IMR-90 (cell line): ENCODE measurements around the gene OLFML1.

Source experiments
- BHLHE40 ChIP-seq: fragments of 150-350 bp; IDR thresholded peaks from 2 replicates; pipeline ENCODE4 v1.6.1; 2016; ENCODE audit warnings: mild to moderate bottlenecking, low read depth, low read length
- CEBPB ChIP-seq: IDR thresholded peaks from 2 replicates; pipeline ENCODE4 v1.6.1; 2012; ENCODE audit warnings: low read depth, low read length, improper control_type of control experiment
- CHD1 ChIP-seq: IDR thresholded peaks from 2 replicates; pipeline ENCODE4 v1.6.1; 2012; ENCODE audit warnings: low read depth, low read length, improper control_type of control experiment
- FOS ChIP-seq: fragments of 150-350 bp; IDR thresholded peaks from 2 replicates; pipeline ENCODE4 v1.6.1; 2016; ENCODE audit warnings: low read depth, low read length
- MAFK ChIP-seq: IDR thresholded peaks from 2 replicates; pipeline ENCODE4 v1.6.1; 2012; ENCODE audit warnings: low read depth, low read length, improper control_type of control experiment
- MAZ ChIP-seq: IDR thresholded peaks from 2 replicates; pipeline ENCODE4 v1.6.1; 2012; ENCODE audit warnings: low read depth, mild to moderate bottlenecking, low read length, improper control_type of control experiment, moderate library complexity, borderline replicate concordance
- MXI1 ChIP-seq: IDR thresholded peaks from 2 replicates; pipeline ENCODE4 v1.6.1; 2012; ENCODE audit warnings: low read depth, mild to moderate bottlenecking, low read length, moderate library complexity, borderline replicate concordance
- POLR2A ChIP-seq: IDR thresholded peaks from 2 replicates; pipeline ENCODE4 v1.6.1; 2012; ENCODE audit warnings: mild to moderate bottlenecking, low read depth, low read length
- RAD21 ChIP-seq: IDR thresholded peaks from 2 replicates; pipeline ENCODE4 v1.6.1; 2012; ENCODE audit warnings: low read length, improper control_type of control experiment
- RCOR1 ChIP-seq: IDR thresholded peaks from 2 replicates; pipeline ENCODE4 v1.6.1; 2012; ENCODE audit warnings: mild to moderate bottlenecking, low read length, improper control_type of control experiment; ENCODE audit not compliant: insufficient replicate concordance
- RFX5 ChIP-seq: IDR thresholded peaks from 2 replicates; pipeline ENCODE4 v1.8.0; 2012; ENCODE audit warnings: low read depth, mild to moderate bottlenecking, low read length, moderate library complexity
- SMC3 ChIP-seq: fragments of 150-350 bp; IDR thresholded peaks from 2 replicates; pipeline ENCODE4 v1.6.1; 2016; ENCODE audit warnings: low read depth, mild to moderate bottlenecking, antibody characterized with exemption, low read length, moderate library complexity
- TF ChIP-seq, protein P1 (sequence below): conservative IDR thresholded peaks from 2 replicates; pipeline ENCODE4 v1.5.1; 2012; ENCODE audit warnings: mild to moderate bottlenecking, low read depth, low read length, improper control_type of control experiment
- TF ChIP-seq, protein P2 (sequence below): fragments of 150-350 bp; IDR thresholded peaks from 2 replicates; pipeline ENCODE4 v1.6.1; 2017; ENCODE audit warnings: mild to moderate bottlenecking, antibody characterized with exemption, low read length, low read depth

DNA sequence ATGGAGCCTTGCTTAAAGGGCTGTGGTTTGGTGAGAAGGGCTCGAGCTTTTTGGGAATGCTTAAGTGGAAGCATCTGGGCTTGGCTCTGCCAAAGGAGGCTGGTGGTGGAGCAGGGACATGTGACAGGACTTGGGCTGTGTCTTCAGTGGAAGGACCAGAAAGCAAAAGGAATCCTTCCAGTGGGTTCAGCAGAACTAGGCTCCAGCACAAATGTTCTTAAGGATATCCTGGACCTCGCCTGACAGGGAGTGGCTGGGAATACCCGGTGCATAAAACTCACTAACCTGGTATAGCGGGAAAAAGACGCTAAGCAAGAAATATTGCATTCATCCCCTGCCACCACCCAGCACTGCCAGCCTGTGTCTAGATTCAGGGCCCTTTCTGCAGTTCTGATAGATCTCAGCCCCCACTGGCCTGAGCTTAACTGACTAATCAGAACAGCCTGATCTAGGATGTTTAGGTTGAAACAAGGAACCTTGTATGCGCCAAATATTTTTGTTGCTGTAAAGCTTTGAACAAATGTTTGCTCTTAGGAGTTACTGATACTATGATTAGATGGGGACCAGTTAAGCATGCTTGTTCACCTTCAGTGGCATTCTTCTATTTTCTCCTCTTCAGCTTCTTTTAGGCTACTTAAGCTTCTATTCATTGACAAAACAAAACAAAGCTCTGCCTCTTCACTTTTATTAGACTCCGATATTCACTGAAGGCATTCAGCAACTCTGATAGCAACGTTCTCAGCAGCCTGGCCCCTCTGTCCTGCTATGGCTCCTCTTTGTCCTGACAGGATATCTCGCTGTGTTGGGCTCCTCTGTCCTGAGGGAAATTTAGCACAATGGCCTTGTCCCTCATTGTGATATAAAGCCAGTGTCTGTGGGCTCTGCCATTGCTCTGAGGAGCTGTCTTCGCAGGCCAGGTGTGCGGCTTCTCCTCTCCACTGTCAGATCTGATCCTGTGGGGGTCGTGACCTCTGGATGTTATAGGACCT lies 53.5 kb downstream of the OLFML1 start:
- TF ChIP-seq, protein P1, sequence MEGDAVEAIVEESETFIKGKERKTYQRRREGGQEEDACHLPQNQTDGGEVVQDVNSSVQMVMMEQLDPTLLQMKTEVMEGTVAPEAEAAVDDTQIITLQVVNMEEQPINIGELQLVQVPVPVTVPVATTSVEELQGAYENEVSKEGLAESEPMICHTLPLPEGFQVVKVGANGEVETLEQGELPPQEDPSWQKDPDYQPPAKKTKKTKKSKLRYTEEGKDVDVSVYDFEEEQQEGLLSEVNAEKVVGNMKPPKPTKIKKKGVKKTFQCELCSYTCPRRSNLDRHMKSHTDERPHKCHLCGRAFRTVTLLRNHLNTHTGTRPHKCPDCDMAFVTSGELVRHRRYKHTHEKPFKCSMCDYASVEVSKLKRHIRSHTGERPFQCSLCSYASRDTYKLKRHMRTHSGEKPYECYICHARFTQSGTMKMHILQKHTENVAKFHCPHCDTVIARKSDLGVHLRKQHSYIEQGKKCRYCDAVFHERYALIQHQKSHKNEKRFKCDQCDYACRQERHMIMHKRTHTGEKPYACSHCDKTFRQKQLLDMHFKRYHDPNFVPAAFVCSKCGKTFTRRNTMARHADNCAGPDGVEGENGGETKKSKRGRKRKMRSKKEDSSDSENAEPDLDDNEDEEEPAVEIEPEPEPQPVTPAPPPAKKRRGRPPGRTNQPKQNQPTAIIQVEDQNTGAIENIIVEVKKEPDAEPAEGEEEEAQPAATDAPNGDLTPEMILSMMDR = no peak
- TF ChIP-seq BHLHE40 (no peak), RFX5 (no peak), POLR2A (no peak), MAFK (no peak), CHD1 (no peak), SMC3 (no peak), MAZ (no peak), RAD21 (no peak), MXI1 (no peak), CEBPB (no peak), FOS (no peak), RCOR1 (no peak)
- TF ChIP-seq, protein P2, sequence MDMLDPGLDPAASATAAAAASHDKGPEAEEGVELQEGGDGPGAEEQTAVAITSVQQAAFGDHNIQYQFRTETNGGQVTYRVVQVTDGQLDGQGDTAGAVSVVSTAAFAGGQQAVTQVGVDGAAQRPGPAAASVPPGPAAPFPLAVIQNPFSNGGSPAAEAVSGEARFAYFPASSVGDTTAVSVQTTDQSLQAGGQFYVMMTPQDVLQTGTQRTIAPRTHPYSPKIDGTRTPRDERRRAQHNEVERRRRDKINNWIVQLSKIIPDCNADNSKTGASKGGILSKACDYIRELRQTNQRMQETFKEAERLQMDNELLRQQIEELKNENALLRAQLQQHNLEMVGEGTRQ = no peak
